Vagina (tissue), 2 donors: ENCODE measurements around the gene TRIM66.

Source experiments
- POLR2A ChIP-seq, 2 donors: fragments of 450-650 bp; IDR thresholded peaks; one replicate each; pipeline ENCODE4 v1.6.1; 2017; ENCODE audit warnings: antibody characterized with exemption in 2 of 2, mild to moderate bottlenecking in 2 of 2, moderate library complexity in 2 of 2
- TF ChIP-seq, protein P1 (sequence below), 3 experiments: fragments of 450-650 bp in 2 of 3; fragments of 200-600 bp in 1 of 3; sonication (generic) in 1 of 3; IDR thresholded peaks; one replicate each; pipeline ENCODE4 v1.5.1; 2017 to 2019; ENCODE audit warnings: antibody characterized with exemption in 3 of 3, mild to moderate bottlenecking in 2 of 3, moderate library complexity in 2 of 3

DNA sequence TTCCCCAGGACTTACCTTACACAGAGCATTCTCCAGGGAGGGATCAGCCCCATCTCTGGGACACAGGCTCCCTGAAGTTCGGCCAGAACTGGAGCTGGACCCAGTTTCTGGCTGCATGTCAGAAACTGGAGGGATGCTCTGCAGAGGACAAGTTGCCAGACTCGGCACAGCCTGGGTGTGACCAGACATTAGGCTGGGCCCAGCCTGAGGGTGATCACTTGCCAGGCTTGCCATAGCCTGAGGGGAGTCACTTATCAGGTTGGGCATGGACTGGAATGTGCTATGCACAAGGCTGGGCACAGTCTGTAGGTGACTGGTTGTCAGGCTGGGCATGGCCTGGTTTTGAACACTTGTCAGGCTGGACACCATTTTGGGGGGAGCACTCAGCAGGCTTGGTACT lies 57.8 kb downstream of the TRIM66 start:
- TF ChIP-seq POLR2A (IDR thresholded peaks at IDR 0.05) = no peak
- TF ChIP-seq, protein P1, sequence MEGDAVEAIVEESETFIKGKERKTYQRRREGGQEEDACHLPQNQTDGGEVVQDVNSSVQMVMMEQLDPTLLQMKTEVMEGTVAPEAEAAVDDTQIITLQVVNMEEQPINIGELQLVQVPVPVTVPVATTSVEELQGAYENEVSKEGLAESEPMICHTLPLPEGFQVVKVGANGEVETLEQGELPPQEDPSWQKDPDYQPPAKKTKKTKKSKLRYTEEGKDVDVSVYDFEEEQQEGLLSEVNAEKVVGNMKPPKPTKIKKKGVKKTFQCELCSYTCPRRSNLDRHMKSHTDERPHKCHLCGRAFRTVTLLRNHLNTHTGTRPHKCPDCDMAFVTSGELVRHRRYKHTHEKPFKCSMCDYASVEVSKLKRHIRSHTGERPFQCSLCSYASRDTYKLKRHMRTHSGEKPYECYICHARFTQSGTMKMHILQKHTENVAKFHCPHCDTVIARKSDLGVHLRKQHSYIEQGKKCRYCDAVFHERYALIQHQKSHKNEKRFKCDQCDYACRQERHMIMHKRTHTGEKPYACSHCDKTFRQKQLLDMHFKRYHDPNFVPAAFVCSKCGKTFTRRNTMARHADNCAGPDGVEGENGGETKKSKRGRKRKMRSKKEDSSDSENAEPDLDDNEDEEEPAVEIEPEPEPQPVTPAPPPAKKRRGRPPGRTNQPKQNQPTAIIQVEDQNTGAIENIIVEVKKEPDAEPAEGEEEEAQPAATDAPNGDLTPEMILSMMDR (IDR thresholded peaks at IDR 0.05) = no peak
